ENCODE measurements around the gene GDPD1.
"Not testable (repeated sequence)": the region's sequence is repeated elsewhere in the genome, so short reads cannot be mapped to it uniquely, and the experiment has no call there.

The GDPD1 gene

DNA sequence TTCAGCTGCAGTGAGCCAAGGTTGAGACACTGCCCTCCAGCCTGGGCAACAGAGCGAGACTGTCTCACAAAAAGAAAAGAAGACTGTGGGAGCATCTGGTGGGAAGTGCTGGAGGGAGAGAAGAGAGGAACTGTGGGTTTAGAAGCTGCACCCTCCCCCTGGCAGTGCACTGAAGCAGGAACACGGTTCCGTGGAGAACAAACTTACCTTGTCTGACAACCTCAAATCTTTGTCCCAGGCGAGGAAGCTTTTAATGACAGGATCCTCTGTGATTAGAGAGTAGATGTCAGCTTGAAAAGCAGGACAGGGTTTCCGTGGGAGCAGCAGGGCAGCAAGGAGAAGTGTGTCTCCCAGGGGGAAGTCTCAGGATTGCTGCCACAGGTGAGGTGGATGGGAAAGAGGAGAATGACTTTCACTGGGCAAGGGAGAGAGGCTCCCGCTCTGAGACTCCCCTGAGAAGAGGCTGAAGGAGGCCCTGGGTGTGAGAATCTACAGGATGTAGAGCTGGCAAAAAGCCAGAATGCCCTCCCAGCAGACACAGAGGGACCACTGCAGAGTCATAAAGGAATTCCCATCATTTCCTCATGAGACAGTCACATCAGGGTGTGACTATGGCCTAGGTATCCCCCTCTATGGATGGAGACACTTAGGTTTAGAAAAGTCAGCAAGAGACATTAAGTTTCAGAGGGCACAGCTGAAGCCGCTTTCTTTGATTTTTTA is 41.9 kb upstream of the GDPD1 start:
- 0 out of 2 replicates have a peak, but pooled peaks cover 9% of the 10 kb centered on the region for H3K79me2 ChIP-seq (ENCODE audit: low read length)

DNA sequence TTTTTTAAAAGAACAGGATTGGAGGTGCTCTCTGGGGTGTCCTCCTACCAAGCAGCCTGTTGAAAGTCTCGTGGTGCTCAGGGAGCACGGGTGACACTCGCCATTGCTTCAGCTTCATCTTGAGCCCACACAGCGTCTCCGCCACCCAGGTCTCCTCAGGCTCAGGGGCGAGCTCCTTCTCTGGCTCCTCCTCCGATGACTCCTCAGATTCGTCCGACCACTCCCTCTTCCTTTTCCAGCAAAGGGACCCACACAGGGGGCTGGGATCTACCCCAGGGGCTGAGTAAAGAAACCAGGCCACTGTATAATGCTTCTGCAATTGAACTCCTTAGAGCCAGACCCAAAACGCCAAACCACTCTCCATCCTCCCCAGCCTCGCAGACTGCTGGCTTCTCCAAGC is 40.7 kb upstream of the GDPD1 start:
- H4K20me1 ChIP-seq (ENCODE audit: insufficient read depth, low read length); H3K36me3 ChIP-seq (replicated peaks; ENCODE audit: low read depth, low read length); H3K4me2 ChIP-seq (ENCODE audit: low read length); H3K9ac ChIP-seq (ENCODE audit: low read length); H3K4me3 ChIP-seq (ENCODE audit: low read length); H3K9me3 ChIP-seq (ENCODE audit: insufficient read depth, low read length); H3K27me3 ChIP-seq (ENCODE audit: low read depth, low read length); H3K27ac ChIP-seq (ENCODE audit: low read length); H3K4me1 ChIP-seq (ENCODE audit: low read length); H2AFZ ChIP-seq (ENCODE audit: low read depth, low read length); H3K79me2 ChIP-seq (ENCODE audit: low read length): not testable (repeated sequence)

More for the DNA sequence above, 41.9 kb upstream of the GDPD1 start:
- no peaks in the 10 kb centered on the region for H3K4me1 ChIP-seq (ENCODE audit: low read length)
- H2AFZ ChIP-seq (ENCODE audit: low read depth, low read length), result no peak overlapping the region
- no peaks in the 10 kb centered on the region for H3K9me3 ChIP-seq (ENCODE audit: insufficient read depth, low read length)
- no peaks in the 10 kb centered on the region for H3K36me3 ChIP-seq (replicated peaks; ENCODE audit: low read depth, low read length)
- no peak overlapping the region for H3K9ac ChIP-seq (ENCODE audit: low read length)
- H3K4me3 ChIP-seq (ENCODE audit: low read length), result no peak overlapping the region
- TF ChIP-seq EZH2phosphoT487 (IDR thresholded peaks at IDR 0.05; ENCODE audit: low read depth), result no peak
- TF ChIP-seq, protein P1, sequence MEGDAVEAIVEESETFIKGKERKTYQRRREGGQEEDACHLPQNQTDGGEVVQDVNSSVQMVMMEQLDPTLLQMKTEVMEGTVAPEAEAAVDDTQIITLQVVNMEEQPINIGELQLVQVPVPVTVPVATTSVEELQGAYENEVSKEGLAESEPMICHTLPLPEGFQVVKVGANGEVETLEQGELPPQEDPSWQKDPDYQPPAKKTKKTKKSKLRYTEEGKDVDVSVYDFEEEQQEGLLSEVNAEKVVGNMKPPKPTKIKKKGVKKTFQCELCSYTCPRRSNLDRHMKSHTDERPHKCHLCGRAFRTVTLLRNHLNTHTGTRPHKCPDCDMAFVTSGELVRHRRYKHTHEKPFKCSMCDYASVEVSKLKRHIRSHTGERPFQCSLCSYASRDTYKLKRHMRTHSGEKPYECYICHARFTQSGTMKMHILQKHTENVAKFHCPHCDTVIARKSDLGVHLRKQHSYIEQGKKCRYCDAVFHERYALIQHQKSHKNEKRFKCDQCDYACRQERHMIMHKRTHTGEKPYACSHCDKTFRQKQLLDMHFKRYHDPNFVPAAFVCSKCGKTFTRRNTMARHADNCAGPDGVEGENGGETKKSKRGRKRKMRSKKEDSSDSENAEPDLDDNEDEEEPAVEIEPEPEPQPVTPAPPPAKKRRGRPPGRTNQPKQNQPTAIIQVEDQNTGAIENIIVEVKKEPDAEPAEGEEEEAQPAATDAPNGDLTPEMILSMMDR (IDR thresholded peaks at IDR 0.05; ENCODE audit: low read depth, low read length), result no peak
- no peaks in the 10 kb centered on the region for H3K27me3 ChIP-seq (ENCODE audit: low read depth, low read length)
- no peak overlapping the region for H3K27ac ChIP-seq (ENCODE audit: low read length)
- H3K4me2 ChIP-seq (ENCODE audit: low read length), result no peak overlapping the region
- H4K20me1 ChIP-seq (ENCODE audit: insufficient read depth, low read length), result no peaks in the 10 kb centered on the region

DNA sequence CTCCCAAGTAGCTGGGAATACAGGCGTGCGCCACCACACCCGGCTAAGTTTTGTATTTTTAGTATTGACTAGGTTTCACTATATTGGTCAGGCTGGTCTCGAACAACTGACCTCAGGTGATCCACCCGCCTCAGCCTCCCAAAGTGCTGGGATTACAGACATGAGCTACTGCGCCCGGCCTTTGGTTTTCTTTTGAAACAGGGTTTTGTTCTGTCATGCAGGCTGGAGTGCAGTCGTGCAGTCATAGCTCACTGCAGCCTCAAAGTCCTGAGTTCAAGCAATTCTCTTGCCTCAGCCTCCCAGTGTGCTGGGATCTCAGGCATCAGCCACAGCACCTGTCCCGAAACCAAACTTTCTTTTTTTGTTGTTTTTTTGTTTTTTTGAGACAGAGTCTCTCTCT is 39.7 kb upstream of the GDPD1 start:
- no peak for TF ChIP-seq EZH2phosphoT487 (IDR thresholded peaks at IDR 0.05; ENCODE audit: low read depth)
- TF ChIP-seq, protein P1 (IDR thresholded peaks at IDR 0.05; ENCODE audit: low read depth, low read length), result no peak
- H3K27me3 ChIP-seq (ENCODE audit: low read depth, low read length), result no peaks in the 10 kb centered on the region
- H3K4me1 ChIP-seq (ENCODE audit: low read length), result no peaks in the 10 kb centered on the region
- H3K4me3 ChIP-seq (ENCODE audit: low read length), result no peak overlapping the region
- H3K27ac ChIP-seq (ENCODE audit: low read length), result no peak overlapping the region
- no peak overlapping the region for H3K9ac ChIP-seq (ENCODE audit: low read length)
- H2AFZ ChIP-seq (ENCODE audit: low read depth, low read length), result no peak overlapping the region
- H3K9me3 ChIP-seq (ENCODE audit: insufficient read depth, low read length), result no peaks in the 10 kb centered on the region
- H4K20me1 ChIP-seq (ENCODE audit: insufficient read depth, low read length), result no peaks in the 10 kb centered on the region
- no peak overlapping the region for H3K4me2 ChIP-seq (ENCODE audit: low read length)
- H3K36me3 ChIP-seq (replicated peaks; ENCODE audit: low read depth, low read length), result peaks cover 8% of the 10 kb centered on the region
- 0 out of 2 replicates have a peak, but pooled peaks cover 5% of the 10 kb centered on the region for H3K79me2 ChIP-seq (ENCODE audit: low read length)

DNA sequence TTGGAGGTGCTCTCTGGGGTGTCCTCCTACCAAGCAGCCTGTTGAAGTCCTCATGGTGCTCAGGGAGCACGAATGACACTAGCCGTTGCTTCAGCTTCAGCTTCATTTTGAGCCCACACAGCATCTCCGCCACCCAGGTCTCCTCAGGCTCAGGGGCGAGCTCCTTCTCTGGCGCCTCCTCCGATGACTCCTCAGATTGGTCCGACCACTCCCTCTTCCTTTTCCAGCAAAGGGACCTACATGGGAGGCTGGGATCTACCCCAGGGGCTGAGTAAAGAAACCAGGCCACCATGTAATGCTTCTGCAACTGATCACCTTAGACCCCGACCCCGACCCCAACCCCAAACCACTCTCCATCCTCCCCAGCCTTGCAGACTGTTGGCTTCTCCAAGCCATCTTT is 38.8 kb upstream of the GDPD1 start:
- no peak for TF ChIP-seq EZH2phosphoT487 (IDR thresholded peaks at IDR 0.05; ENCODE audit: low read depth)
- TF ChIP-seq, protein P1 (IDR thresholded peaks at IDR 0.05; ENCODE audit: low read depth, low read length), result no peak
- Histone ChIP-seq H3K79me2 (ENCODE audit: low read length) (0 out of 2 replicates have a peak, but pooled peaks cover 5% of the 10 kb centered on the region), H4K20me1 (ENCODE audit: insufficient read depth, low read length) (no peaks in the 10 kb centered on the region), H2AFZ (ENCODE audit: low read depth, low read length) (no peak overlapping the region), H3K36me3 (replicated peaks; ENCODE audit: low read depth, low read length) (peaks cover 13% of the 10 kb centered on the region), H3K4me3 (ENCODE audit: low read length) (no peak overlapping the region), H3K27ac (ENCODE audit: low read length) (no peak overlapping the region), H3K4me1 (ENCODE audit: low read length) (no peaks in the 10 kb centered on the region), H3K27me3 (ENCODE audit: low read depth, low read length) (no peaks in the 10 kb centered on the region), H3K9ac (ENCODE audit: low read length) (no peak overlapping the region), H3K9me3 (ENCODE audit: insufficient read depth, low read length) (no peaks in the 10 kb centered on the region), H3K4me2 (ENCODE audit: low read length) (no peak overlapping the region)

Measured in OCI-LY3 (cell line).